Activated naive CD4-positive, alpha-beta T cell treated with anti-CD3 and anti-CD28 coated beads, Interleukin-2, amount 50 U/mL, for 24 hours (primary cell): Measurements from ENCODE around the gene GNG5.

Source experiments
- H3K27ac Mint-ChIP-seq: one replicate; pipeline ENCODE4 v1.8.0; 2021; ENCODE audit warnings: mild to moderate bottlenecking, mixed read lengths
- H3K27me3 Mint-ChIP-seq: one replicate; pipeline ENCODE4 v1.8.0; 2021; ENCODE audit warnings: mixed read lengths
- H3K36me3 Mint-ChIP-seq: one replicate; pipeline ENCODE4 v1.8.0; 2021; ENCODE audit warnings: mixed read lengths
- H3K4me1 Mint-ChIP-seq: one replicate; pipeline ENCODE4 v1.8.0; 2021; ENCODE audit warnings: mixed read lengths
- H3K4me3 Mint-ChIP-seq: one replicate; pipeline ENCODE4 v1.8.0; 2021; ENCODE audit warnings: mild to moderate bottlenecking, mixed read lengths
- H3K9me3 Mint-ChIP-seq: one replicate; pipeline ENCODE4 v1.8.0; 2021; ENCODE audit warnings: mixed read lengths

Gene GNG5

DNA sequence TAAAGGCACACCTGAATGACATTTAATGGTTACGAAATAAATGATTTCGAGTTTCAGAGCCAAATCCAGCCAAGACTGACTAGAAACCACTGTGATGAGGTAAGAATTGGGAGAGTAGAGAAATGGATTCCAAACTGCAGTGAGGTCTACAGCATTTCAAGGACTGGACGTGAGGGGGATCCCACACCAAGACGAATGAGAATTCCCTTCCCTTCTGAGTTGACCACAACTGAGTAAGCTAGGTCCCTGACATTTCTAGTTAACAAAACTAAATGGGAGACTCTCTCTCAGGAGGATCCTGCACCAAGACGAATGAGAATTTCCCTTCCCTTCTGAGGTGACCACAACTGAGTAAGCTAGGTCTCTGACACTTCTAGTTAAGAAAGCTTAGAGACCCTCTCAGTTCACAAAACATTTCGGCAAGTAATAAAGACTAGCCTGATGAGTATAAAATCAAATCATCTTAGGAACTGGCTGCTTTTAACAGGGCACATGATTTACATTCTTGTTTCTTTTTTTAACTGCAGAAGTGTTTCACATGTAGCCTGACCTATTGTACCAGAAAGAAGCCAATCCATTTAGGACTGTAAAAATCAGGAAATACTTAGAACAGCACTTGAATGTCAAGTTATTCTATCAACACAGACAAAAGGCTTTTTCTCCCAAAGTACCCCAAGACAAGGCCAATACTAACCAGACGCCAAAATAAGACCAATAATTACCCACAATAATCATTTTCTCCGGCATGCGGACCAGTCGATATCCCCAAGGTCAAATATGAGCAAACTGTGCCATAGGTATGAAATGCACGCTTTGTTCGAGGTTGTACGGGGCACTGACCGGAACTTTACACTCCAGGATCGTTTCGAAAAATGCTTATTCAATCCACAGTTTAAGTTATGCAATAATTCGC, 1.5 kb downstream of the GNG5 start:
- Mint-ChIP-seq H3K27ac (peak overlapping the region; percentile 99), H3K9me3 (peaks cover 6% of the 10 kb centered on the region), H3K4me1 (peaks cover 62% of the 10 kb centered on the region), H3K27me3 (no peaks in the 10 kb centered on the region), H3K4me3 (peak overlapping the region; percentile 96), H3K36me3 (peaks cover 14% of the 10 kb centered on the region)

DNA sequence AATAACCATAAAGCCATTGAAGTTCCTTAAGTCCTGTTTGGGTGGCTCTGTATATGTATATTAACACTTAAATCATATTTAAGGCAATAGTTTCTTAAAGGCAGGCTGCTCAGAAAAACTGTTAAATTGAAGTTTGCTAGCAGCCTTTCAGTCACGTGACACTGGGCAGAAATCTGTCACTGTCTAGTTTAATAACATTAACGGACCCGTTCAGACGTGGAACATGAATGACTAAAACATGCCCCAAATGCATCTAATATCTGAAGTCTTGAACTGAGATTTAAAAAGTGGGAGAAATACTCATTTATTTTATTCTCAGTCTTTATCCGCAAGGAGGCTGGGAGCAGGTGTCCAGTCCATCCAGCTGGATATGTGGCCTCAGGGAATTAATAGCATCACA, 3.5 kb downstream of the GNG5 start:
- H3K36me3 Mint-ChIP-seq: peaks cover 11% of the 10 kb centered on the region
- peak overlapping the region; percentile 96 for H3K4me3 Mint-ChIP-seq
- no peaks in the 10 kb centered on the region for H3K9me3 Mint-ChIP-seq
- H3K27me3 Mint-ChIP-seq: no peaks in the 10 kb centered on the region
- no peak overlapping the region for H3K27ac Mint-ChIP-seq
- H3K4me1 Mint-ChIP-seq: peaks cover 65% of the 10 kb centered on the region

DNA sequence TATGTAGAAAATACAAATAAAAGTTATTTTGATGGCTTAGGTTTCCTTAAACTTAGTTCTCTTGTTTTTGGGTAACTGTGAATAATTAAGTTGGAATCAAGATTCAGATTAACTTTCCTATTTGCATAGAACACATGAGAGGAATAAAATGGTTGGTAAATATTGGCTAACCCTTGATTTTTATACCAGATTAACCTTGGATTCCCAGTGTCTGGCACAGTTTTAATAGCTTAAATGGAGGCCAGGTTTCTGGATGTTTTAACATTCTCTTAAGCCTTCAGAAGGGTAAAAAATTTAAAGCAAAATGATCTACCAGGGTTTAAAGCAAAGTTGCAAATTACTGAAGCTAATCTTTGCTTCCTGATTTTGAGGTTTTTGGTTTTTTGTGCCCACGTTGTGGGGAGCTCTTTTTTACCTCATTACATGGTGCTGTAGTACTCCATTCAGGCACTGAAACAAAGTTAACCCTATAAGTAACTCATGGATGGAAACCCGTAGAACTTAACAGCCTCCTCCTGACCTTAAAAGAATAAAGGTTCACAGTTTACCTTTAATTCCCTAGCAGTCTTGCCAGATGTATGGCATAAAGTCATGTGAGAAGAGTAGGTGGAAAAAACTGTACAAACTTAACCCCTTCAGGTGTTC, 8.6 kb downstream of the GNG5 start:
- Mint-ChIP-seq H3K27ac (peak overlapping the region; percentile 59), H3K36me3 (peaks cover 17% of the 10 kb centered on the region), H3K27me3 (no peaks in the 10 kb centered on the region), H3K4me1 (peaks cover 50% of the 10 kb centered on the region), H3K9me3 (no peaks in the 10 kb centered on the region), H3K4me3 (no peak overlapping the region)

DNA sequence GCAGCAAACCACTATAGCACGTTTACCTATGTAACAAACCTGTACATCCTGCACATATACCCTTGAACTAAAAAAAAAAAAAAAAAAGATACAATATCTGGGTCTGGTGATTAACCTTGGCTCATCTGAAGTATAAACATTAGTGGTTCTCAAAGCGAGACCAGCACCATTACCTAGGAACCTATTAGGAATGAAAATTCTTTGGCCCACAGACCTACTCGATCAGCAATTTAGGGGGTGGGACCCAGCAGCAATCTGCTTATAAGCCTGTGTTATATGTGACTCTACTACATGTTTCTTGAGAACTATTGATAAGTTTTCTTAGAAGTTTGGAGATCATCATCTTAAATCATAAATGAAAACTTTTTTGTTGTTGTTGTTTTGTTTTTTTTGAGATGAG, 9.9 kb downstream of the GNG5 start:
- H3K9me3 Mint-ChIP-seq: no peaks in the 10 kb centered on the region

DNA sequence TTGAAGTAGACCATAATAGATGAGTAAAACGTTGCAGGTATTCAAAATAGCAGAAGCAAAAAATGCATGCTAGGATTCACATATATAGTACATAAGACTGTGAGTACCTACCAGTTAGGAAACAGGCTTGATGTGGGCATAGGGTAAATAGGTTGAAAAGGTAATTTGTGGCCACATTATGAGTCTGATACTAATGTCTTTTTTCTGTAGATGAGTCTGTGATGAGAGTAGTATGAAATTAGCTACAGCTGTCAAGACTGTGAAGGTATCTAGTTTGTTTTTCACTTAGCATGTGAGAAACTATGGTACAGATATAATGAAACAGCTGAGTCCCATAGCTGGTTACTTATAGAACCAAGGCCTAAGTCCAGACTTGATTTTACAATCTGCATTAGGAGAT, 12.6 kb downstream of the GNG5 start:
- H3K4me1 Mint-ChIP-seq: peaks cover 38% of the 10 kb centered on the region
- H3K4me3 Mint-ChIP-seq: no peak overlapping the region
- H3K27me3 Mint-ChIP-seq: no peaks in the 10 kb centered on the region
- H3K9me3 Mint-ChIP-seq: no peaks in the 10 kb centered on the region
- H3K36me3 Mint-ChIP-seq: peaks cover 24% of the 10 kb centered on the region
- peak overlapping the region; percentile 47 for H3K27ac Mint-ChIP-seq

More for the DNA sequence above, 9.9 kb downstream of the GNG5 start:
- no peaks in the 10 kb centered on the region for H3K27me3 Mint-ChIP-seq
- H3K4me1 Mint-ChIP-seq: peaks cover 40% of the 10 kb centered on the region
- peaks cover 15% of the 10 kb centered on the region for H3K36me3 Mint-ChIP-seq
- no peak overlapping the region for H3K27ac Mint-ChIP-seq
- H3K4me3 Mint-ChIP-seq: no peak overlapping the region

DNA sequence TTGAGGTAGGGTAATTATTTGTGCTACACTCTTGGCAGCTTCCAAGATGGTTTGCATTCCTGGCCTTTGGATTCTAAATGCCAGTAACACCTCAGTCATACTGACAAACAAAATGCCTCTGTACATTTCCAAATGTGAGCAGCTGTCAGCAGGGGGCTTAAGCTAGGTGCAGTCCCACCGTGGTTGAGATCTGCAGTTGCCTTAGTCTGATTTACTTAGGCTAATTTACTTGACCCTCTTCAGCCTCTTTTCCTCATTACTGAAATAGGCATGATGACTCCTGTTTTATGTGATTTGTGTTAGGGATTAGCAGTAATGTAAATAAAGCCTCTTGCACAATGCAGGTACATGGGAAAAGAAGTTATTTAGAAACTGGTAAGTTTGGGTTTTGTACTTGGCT, 13.7 kb downstream of the GNG5 start:
- H3K9me3 Mint-ChIP-seq: no peaks in the 10 kb centered on the region
- H3K4me3 Mint-ChIP-seq: no peak overlapping the region
- no peaks in the 10 kb centered on the region for H3K27me3 Mint-ChIP-seq
- no peak overlapping the region for H3K27ac Mint-ChIP-seq
- peaks cover 37% of the 10 kb centered on the region for H3K4me1 Mint-ChIP-seq
- H3K36me3 Mint-ChIP-seq: peaks cover 20% of the 10 kb centered on the region

DNA sequence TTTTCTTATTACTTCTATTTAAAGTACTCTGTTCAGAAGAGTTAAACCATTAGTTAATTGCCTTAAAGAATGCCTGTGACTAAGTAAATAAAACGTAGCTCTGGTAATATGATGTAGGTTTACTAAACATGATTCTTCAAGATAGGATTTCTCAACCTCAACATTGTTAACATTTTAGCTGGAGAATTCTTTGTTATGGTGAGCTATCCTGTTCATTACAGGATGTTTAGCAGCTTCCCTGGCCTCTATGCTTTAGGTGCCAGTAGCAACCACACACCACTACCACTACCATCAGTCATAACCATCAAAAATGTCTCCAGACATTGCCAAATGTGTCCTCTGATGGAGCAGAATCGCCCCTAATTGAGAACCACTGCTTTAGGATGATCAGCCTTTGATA, 16.6 kb downstream of the GNG5 start:
- peaks cover 6% of the 10 kb centered on the region for H3K9me3 Mint-ChIP-seq
- peaks cover 25% of the 10 kb centered on the region for H3K36me3 Mint-ChIP-seq
- peaks cover 52% of the 10 kb centered on the region for H3K4me1 Mint-ChIP-seq
- H3K4me3 Mint-ChIP-seq: no peak overlapping the region
- H3K27ac Mint-ChIP-seq: no peak overlapping the region
- no peaks in the 10 kb centered on the region for H3K27me3 Mint-ChIP-seq

DNA sequence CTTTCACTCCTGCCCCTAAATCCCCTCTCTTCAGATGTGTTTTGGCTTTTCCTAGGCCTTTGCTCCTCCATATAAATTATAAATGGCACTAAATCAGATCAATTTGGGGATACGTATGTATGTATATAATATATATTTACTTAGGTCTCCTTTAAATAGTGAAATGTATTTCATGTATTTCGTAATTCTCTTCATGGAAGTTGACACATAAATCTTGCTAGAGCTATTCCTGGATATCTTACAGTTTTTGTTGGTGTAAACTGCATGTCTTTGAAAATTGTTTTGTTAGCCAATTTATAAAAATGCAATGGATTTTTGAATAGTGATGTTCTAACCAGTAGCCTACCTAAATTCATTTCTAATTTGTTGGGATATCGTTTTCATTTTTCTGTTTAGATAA, 18.3 kb downstream of the GNG5 start:
- no peak overlapping the region for H3K4me3 Mint-ChIP-seq
- H3K36me3 Mint-ChIP-seq: peaks cover 28% of the 10 kb centered on the region
- no peaks in the 10 kb centered on the region for H3K27me3 Mint-ChIP-seq
- H3K9me3 Mint-ChIP-seq: peaks cover 6% of the 10 kb centered on the region
- H3K27ac Mint-ChIP-seq: no peak overlapping the region
- peaks cover 55% of the 10 kb centered on the region for H3K4me1 Mint-ChIP-seq

DNA sequence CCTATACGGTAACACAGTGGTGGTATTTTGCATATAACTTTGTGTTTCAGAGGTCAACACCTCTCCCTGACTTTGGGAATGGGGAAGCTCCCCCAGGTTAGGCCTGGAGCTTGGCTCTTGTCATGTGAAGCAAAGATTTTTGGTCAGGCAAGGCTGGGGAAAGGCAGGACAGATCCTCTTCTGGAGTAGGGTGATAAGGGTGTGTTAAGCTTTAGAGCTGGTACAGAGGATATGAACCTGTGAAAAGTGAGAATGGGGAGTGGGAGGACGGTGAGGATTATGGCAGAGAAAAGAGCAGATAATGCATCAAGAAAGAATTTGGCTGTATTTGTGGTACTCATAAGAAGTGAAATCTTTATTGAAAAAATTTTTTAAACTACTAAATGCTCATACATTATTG, 25.1 kb downstream of the GNG5 start:
- H3K4me3 Mint-ChIP-seq: peak overlapping the region; percentile 53
- peaks cover 21% of the 10 kb centered on the region for H3K9me3 Mint-ChIP-seq
- peaks cover 55% of the 10 kb centered on the region for H3K4me1 Mint-ChIP-seq
- peaks cover 5% of the 10 kb centered on the region for H3K27me3 Mint-ChIP-seq
- peak overlapping the region; percentile 49 for H3K27ac Mint-ChIP-seq
- H3K36me3 Mint-ChIP-seq: peaks cover 38% of the 10 kb centered on the region

DNA sequence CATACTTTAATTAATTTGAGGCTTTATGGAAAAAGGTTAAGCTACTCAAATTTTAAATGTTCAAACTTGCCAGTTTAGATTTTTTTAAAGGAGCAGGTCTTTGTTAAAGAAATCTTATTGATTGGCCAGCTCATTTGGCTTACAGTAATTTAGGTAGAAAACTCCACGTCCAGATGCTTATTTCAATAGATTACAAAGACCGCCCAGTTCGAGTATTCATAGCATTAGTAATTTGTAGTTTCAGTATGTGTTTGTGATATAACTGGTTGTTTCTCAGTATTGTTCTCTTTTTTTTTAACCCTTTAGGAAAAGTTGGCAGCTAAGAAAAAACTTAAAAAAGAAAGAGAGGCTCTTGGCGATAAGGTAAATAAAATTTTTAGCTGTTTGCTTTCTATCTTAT, 25.7 kb downstream of the GNG5 start:
- H3K27me3 Mint-ChIP-seq: peaks cover 9% of the 10 kb centered on the region
- peaks cover 32% of the 10 kb centered on the region for H3K36me3 Mint-ChIP-seq
- peaks cover 49% of the 10 kb centered on the region for H3K4me1 Mint-ChIP-seq
- H3K4me3 Mint-ChIP-seq: peak overlapping the region; percentile 100
- H3K27ac Mint-ChIP-seq: no peak overlapping the region
- peaks cover 16% of the 10 kb centered on the region for H3K9me3 Mint-ChIP-seq

DNA sequence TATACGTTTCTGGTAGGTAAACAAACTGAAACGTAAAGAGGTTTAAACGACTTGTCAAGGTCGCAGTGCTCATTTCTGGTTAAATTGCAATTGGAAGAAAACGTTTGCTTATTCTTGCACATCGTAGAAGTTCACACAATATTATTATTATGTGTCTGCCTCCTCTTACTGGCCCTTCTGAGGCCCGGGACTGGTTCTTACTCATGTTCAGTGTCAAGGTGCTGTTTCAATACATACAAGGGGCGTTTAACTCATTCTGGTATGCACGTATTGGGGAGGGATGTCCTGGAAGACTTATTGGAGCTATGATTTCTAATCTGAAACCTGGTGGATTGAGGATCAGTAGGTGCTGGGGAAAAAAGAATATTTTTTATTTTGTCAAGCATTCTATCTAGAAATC, 26.4 kb downstream of the GNG5 start:
- H3K4me1 Mint-ChIP-seq: peaks cover 47% of the 10 kb centered on the region

DNA sequence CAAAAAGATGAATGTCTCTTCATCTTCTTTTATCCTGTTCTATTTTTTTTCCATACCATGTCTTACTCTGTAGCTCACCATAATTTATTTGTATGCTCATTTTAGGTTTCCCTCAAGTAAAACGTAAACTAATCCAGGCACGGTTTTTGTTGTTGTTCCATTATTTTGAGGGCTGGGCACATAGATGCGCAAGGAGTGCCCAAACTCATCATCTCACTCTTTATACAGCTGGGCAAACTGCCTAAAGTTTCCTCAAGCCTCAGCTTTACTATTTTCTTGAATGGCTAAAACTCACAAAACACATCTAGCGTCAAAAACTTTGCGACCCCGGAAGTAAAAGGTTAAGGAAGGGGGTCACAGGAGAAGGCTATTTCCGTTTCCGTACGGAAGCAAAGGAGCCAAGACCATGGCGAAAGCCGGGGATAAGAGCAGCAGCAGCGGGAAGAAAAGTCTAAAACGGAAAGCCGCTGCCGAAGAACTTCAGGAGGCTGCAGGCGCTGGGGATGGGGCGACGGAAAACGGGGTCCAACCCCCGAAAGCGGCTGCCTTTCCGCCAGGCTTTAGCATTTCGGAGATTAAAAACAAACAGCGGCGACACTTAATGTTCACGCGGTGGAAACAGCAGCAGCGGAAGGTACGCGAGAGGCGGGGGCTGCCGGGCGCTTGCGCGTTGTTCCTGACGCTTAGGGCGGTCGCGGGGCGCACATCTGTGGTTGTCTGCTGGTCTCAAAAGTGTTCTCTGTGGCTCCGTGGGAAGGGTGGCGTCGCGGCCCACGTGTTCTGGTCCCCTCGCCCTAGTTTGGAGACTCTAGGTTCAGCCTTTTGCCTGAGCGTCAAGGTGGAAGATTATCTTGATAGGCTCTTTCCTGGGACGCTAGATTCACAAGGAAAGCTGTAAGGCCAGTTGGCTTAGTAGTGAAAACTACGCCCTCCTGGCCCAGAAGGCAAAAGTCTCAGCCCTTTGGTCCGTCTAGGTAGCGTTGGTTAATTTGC, 27.2 kb downstream of the GNG5 start, which contains the start of gene RPF1:
Gene RPF1 (plus strand): TSS at position 391 of the 993 bp plus-strand sequence. CDS start 16 bp downstream, at position 407.
- peaks cover 45% of the 10 kb centered on the region for H3K4me1 Mint-ChIP-seq
- H3K9me3 Mint-ChIP-seq: peaks cover 15% of the 10 kb centered on the region
- peaks cover 18% of the 10 kb centered on the region for H3K27me3 Mint-ChIP-seq
- H3K36me3 Mint-ChIP-seq: peaks cover 28% of the 10 kb centered on the region
- H3K4me3 Mint-ChIP-seq: peak within 1 kb of the TSS; percentile 100
- peak within 1 kb of the TSS; percentile 98 for H3K27ac Mint-ChIP-seq

More for the DNA sequence above, 26.4 kb downstream of the GNG5 start:
- Mint-ChIP-seq H3K9me3 (peaks cover 15% of the 10 kb centered on the region), H3K27me3 (peaks cover 12% of the 10 kb centered on the region), H3K36me3 (peaks cover 30% of the 10 kb centered on the region), H3K27ac (peak overlapping the region; percentile 98), H3K4me3 (peak overlapping the region; percentile 100)

DNA sequence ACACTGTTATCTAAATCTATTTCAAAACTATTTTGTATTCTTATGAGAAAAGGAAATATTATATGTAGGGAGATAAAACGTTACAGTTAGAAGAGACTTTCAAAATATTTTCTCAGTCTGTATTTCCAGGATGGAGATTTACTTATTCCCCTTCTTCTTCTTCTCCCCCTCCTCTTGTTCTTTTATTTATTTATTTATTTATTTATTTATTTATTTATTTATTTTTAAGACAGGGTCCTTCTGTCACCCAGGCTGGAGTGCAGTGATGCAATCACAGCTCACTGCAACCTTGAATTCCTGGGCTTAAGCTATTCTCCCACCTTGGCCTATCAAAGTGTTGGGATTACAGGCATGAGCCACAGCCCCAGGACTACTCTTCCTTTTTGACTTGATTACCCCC, 30.2 kb downstream of the GNG5 start:
- peaks cover 15% of the 10 kb centered on the region for H3K9me3 Mint-ChIP-seq
- peaks cover 20% of the 10 kb centered on the region for H3K4me1 Mint-ChIP-seq
- peaks cover 12% of the 10 kb centered on the region for H3K36me3 Mint-ChIP-seq

DNA sequence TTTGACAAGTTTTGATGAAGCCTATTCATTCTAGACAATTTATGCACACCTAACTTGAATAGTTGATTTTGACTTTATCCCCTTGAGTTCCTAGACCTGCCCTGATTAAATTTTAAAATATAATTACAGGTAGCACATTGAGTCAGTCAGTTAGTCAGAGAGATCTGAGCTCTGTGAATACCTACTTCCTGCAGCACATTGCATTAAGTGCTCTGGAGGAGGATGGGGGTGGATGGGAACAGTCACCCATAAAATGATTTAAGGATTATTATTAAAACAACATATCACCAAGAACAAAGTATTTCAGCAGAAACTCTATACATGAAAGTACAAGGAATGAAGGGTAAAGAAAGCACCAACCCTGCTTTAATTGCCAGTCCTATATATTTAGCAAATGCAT, 39.1 kb downstream of the GNG5 start:
- Mint-ChIP-seq H3K4me1 (no peaks in the 10 kb centered on the region), H3K27me3 (peaks cover 46% of the 10 kb centered on the region), H3K36me3 (peaks cover 2% of the 10 kb centered on the region)

More for the DNA sequence above, 30.2 kb downstream of the GNG5 start:
- H3K27ac Mint-ChIP-seq: no peak overlapping the region
- H3K27me3 Mint-ChIP-seq: peaks cover 36% of the 10 kb centered on the region
- H3K4me3 Mint-ChIP-seq: no peak overlapping the region

DNA sequence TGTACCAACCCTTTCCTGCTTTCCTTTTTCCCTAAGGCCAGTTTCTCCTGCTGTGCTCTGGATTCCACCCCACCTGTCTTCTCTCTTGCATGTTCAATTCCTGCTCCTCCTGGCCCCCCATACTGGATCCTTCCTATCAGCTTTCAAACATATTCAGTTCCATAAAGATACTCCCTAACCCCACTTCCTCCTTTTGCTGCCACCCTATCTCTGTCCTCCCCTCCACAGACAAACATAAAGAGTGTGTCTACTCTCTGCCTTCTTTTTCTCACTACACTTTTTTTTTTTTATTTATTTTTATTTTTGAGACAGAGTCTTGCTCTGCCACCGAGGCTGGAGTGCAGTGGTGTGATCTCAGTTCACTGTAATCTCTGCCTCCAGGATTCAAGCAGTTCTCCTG, 44.3 kb downstream of the GNG5 start:
- Mint-ChIP-seq H3K36me3 (peaks cover 2% of the 10 kb centered on the region), H3K4me3 (no peak overlapping the region), H3K9me3 (no peaks in the 10 kb centered on the region), H3K4me1 (no peaks in the 10 kb centered on the region), H3K27me3 (peaks cover 16% of the 10 kb centered on the region), H3K27ac (no peak overlapping the region)

More for the DNA sequence above, 39.1 kb downstream of the GNG5 start:
- no peak overlapping the region for H3K27ac Mint-ChIP-seq
- H3K4me3 Mint-ChIP-seq: no peak overlapping the region
- no peaks in the 10 kb centered on the region for H3K9me3 Mint-ChIP-seq
